ENCODE results near the gene OAT.

The OAT gene

DNA sequence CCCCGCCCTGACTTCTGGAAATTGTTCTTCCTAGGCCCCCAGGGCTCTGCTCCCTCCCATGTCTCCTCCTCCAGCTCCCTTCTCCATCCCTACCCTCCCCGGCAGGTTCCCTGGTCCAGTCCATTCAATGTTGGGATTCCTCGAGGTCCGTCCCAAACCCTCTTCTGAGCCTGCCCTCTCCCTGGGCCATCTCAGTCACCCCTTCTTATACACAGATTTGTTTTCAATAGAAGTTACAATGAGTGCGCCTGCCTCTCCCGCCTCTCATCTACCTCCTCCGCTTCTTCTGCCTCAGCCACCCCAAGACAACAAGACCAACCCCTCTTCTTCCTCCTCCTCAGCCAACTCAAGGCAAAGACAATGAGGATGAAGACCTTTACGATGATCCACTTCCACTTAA is 67.9 kb downstream of the OAT start:
- no peak for DNase-seq

- DNase-seq: no peak
These were observed 68.8 kb downstream of the OAT start for GRCh38 chr10:124349996-124350280.

GRCh38 chr10:124349231-124349995 is 69.3 kb downstream of the OAT start:
- no peak for DNase-seq

- DNase-seq: no peak
These were observed 69.9 kb downstream of the OAT start for GRCh38 chr10:124348801-124349200.

GRCh38 chr10:124347956-124348355 is 70.8 kb downstream of the OAT start:
- DNase-seq: no peak
